ENCODE data around the gene ZFC3H1. TPM values are rescaled to one million over a fixed set of nuclear protein-coding genes. Genes with fewer than 3 reads are reported as not detected.

ZFC3H1 gene
- total RNA-seq, 1 experiment from 2014 or later, result 24.4 TPM

- Histone ChIP-seq H2BK5ac (ENCODE audit: insufficient read length, low read length) (no peak overlapping the region), H3K9ac (ENCODE audit: extremely low read depth, insufficient read length, low read length) (no peak overlapping the region), H3K56ac (ENCODE audit: insufficient read length, low read depth, low read length) (no peak overlapping the region), H3K79me1 (ENCODE audit: insufficient read depth, low read depth, low read length, poor library complexity, severe bottlenecking) (no peaks in the 10 kb centered on the region), H3K27ac (ENCODE audit: insufficient read length, low read depth, low read length) (no peak overlapping the region), H3K4ac (ENCODE audit: low read depth, low read length) (no peak overlapping the region), H2AFZ (ENCODE audit: low read length) (no peak overlapping the region), H2BK15ac (ENCODE audit: low read depth, low read length) (no peak overlapping the region; the same call in 1 of the 2 replicates), H3K27me3 (ENCODE audit: insufficient read depth, low read length) (no peaks in the 10 kb centered on the region), H3K79me2 (ENCODE audit: insufficient read depth, low read length) (no peaks in the 10 kb centered on the region), H3K18ac (ENCODE audit: insufficient read length, low read depth, low read length) (no peak overlapping the region), H4K5ac (ENCODE audit: insufficient read length, low read depth, low read length) (no peak overlapping the region), H3K14ac (ENCODE audit: insufficient read depth, low read length) (no peak overlapping the region), H2AK5ac (ENCODE audit: insufficient read length, low read length) (no peak overlapping the region), H3K4me2 (ENCODE audit: insufficient read depth, insufficient read length, low read length) (no peak overlapping the region), H2BK20ac (ENCODE audit: low read depth, low read length, poor library complexity, severe bottlenecking) (no peak overlapping the region), H2BK120ac (ENCODE audit: low read depth, low read length, poor library complexity, severe bottlenecking) (no peak overlapping the region), H3K4me1 (ENCODE audit: insufficient read depth, low read length) (0 out of 2 replicates have a peak, but pooled peaks cover 5% of the 10 kb centered on the region), H3K23me2 (ENCODE audit: insufficient read length, low read depth, low read length, poor library complexity, severe bottlenecking) (no peaks in the 10 kb centered on the region), H3T11ph (ENCODE audit: low read length) (no peak overlapping the region), H2BK12ac (ENCODE audit: insufficient read length, low read depth, low read length) (no peak overlapping the region), H4K20me1 (ENCODE audit: control insufficient read depth, insufficient read depth, insufficient read length) (no peaks in the 10 kb centered on the region), H3K23ac (ENCODE audit: insufficient read length, low read depth, low read length) (no peak overlapping the region), H3K9me3 (ENCODE audit: control insufficient read depth, low read depth, low read length) (no peaks in the 10 kb centered on the region), H4K91ac (ENCODE audit: insufficient read length, low read depth, low read length) (no peak overlapping the region), H4K8ac (replicated peaks; ENCODE audit: insufficient read length, low read depth, low read length) (no peak overlapping the region)
- no peaks in the 10 kb centered on the region; a peak in 1 of 5 replicates for H3K9me3 Mint-ChIP-seq
- no peak for TF ChIP-seq CTCF (conservative IDR thresholded peaks at IDR 0.05)
- no CpG with 5 or more reads among the region's 10 CpGs for WGBS (ENCODE audit: extremely low coverage, insufficient read length, low lambda C conversion rate)
- H3K4me3 Mint-ChIP-seq, result no peak overlapping the region
- peaks cover 8 to 13% of the 10 kb centered on the region in 2 experiments for H3K4me1 Mint-ChIP-seq
- H3K27ac Mint-ChIP-seq, result 0 out of 7 replicates have a peak overlapping the region, but pooled peaks of 1 of the 3 experiments have one; percentile 12
- no peaks in the 10 kb centered on the region for H3K27me3 Mint-ChIP-seq (ENCODE audit: low read depth)
- DNase-seq, result no peak
- peaks cover 2 to 18% (median 5%) of the 10 kb centered on the region in 3 experiments; a peak in 3 of 7 replicates for H3K36me3 Mint-ChIP-seq (ENCODE audit: insufficient read depth in 1 of 3, low read depth in 3 of 3)
Observed at GRCh38 chr12:71602761-71603577, 60.7 kb downstream of the ZFC3H1 start.
